Right hindlimb (tissue), 1 donor: ENCODE data around the gene PRRC2C.
"Not testable (repeated sequence)": the region's sequence is repeated elsewhere in the genome, so short reads cannot be mapped to it uniquely, and the experiment has no call there.

Source experiments
- DNase-seq: peaks from one replicate; pipeline ENCODE4 v3.0.0-alpha.2; 2018

Gene PRRC2C

GRCh38 chr1:171485375-171486047, at the start of gene PRRC2C:
Gene PRRC2C, plus strand, starts transcription at chr1:171485530. Its CDS starts 26,559 bp downstream, at chr1:171512089.
- DNase-seq = peak; percentile 98

- DNase-seq = peak; percentile 66
Observed at GRCh38 chr1:171438441-171438840, 46.9 kb upstream of the PRRC2C start.

GRCh38 chr1:171440201-171440600, 45.1 kb upstream of the PRRC2C start:
- DNase-seq = not testable (repeated sequence)

- not testable (repeated sequence) for DNase-seq
Observed at GRCh38 chr1:171441278-171441895, 43.9 kb upstream of the PRRC2C start.

- no peak for DNase-seq
Observed at GRCh38 chr1:171446386-171446785, 38.9 kb upstream of the PRRC2C start.

GRCh38 chr1:171455967-171456366, 29.4 kb upstream of the PRRC2C start:
- no peak for DNase-seq

GRCh38 chr1:171457412-171457811, 27.9 kb upstream of the PRRC2C start:
- no peak for DNase-seq

GRCh38 chr1:171460018-171460620, 25.2 kb upstream of the PRRC2C start:
- no peak for DNase-seq

- no peak for DNase-seq
Observed at GRCh38 chr1:171467626-171468025, 17.7 kb upstream of the PRRC2C start.

GRCh38 chr1:171468120-171468750, 17.1 kb upstream of the PRRC2C start:
- no peak for DNase-seq

- no peak for DNase-seq
Observed at GRCh38 chr1:171470726-171471125, 14.6 kb upstream of the PRRC2C start.

GRCh38 chr1:171472183-171472647, 13.1 kb upstream of the PRRC2C start:
- DNase-seq = no peak

- DNase-seq = no peak
Observed at GRCh38 chr1:171476829-171477228, 8.5 kb upstream of the PRRC2C start.

GRCh38 chr1:171477804-171478203, 7.5 kb upstream of the PRRC2C start:
- no peak for DNase-seq

- no peak for DNase-seq
Observed at GRCh38 chr1:171480035-171480434, 5.3 kb upstream of the PRRC2C start.

GRCh38 chr1:171484760-171485374, 463 bp upstream of the PRRC2C start:
- no peak for DNase-seq

- no peak for DNase-seq
Observed at GRCh38 chr1:171486048-171486519, 754 bp downstream of the PRRC2C start.

- DNase-seq = no peak
Observed at GRCh38 chr1:171487038-171487437, 1.7 kb downstream of the PRRC2C start.

GRCh38 chr1:171488190-171488929, 3.0 kb downstream of the PRRC2C start:
- no peak for DNase-seq

- no peak for DNase-seq
Observed at GRCh38 chr1:171494076-171494475, 8.7 kb downstream of the PRRC2C start.

- DNase-seq = no peak
Observed at GRCh38 chr1:171495444-171495843, 10.1 kb downstream of the PRRC2C start.

GRCh38 chr1:171500304-171500703, 15.0 kb downstream of the PRRC2C start:
- DNase-seq = no peak
